Measurements from ENCODE around the gene ARHGAP10.

GRCh38 chr4:147727476-147728028 lies 4.3 kb upstream of the ARHGAP10 start:
- no peak for TF ChIP-seq CTCF (IDR thresholded peaks at IDR 0.05; ENCODE audit: low read length)
- no peak for TF ChIP-seq EZH2 (optimal IDR thresholded peaks at IDR 0.05; ENCODE audit: low read depth, low read length)
- no peak for TF ChIP-seq EZH2phosphoT487 (IDR thresholded peaks at IDR 0.05; ENCODE audit: low read length)

Data from MM.1S (cell line).